Anterior cingulate cortex (tissue), 58 donors: ENCODE data around the gene LDB2.
A peak's percentile ranks its signal among the peaks of the same experiment; 100 is the strongest.

Source experiments
- DNase-seq, 58 donors: peaks; one replicate each; lab custom pipeline; 2025; lab: John Stamatoyannopoulos, UW

The LDB2 gene

DNA sequence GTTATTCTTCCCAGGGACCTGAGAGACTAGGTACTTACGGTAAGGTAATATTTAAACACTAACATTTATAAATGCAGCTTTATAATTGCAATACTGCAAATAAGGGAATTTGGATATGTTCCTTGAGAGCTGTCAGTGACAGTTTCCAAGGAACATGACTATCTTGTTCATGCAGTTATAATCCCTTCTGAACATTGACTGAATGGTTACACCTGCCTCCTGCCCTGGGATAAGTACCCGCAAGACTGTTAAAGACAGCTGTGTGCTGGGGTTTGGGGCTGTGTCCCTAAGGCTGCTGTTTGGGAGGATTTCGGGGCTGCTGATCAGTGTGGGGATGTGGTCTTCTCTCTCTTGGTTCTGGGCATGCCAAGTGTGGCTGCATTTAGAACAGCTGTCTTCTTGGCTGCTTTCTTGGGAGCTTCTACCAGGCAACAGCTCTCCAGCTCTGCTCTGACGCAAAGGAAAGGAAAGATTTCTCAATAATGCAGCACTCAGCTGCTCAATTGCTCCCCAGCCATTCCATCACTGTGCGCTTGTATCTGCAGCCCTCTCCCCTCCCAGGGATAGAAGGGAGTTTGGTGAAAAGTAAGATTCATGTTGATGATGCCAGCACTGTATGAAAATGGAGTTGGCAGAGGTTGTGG, 373.4 kb downstream of the LDB2 start:
- DNase-seq, result peak in 9 of 58 donors; percentile 4 to 46 (median 16)

DNA sequence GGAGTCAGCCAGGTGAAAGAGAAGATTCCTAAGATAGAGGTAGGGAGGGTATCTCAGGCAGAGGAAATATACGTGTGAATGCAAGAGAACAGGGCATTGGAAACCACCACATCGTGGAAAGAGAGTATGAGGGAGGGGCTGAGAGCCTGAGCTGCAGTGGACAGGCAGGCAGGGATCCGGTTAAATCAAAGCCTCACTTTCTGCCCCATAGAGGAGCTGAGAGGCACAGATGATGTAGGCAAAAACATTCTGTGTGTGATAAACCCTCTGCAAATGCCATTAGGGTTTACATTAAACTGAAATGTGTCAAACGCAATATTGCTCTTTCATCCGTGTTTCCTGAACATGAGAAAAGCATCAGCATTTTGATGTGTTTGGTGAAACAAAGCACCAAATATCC, 374.0 kb downstream of the LDB2 start:
- no peak for DNase-seq

- DNase-seq, result peak in 2 of 58 donors; percentile 5 to 37
Measured at GRCh38 chr4:16523526-16523925, 374.9 kb downstream of the LDB2 start.

- no peak for DNase-seq
Measured at GRCh38 chr4:16521156-16521915, 377.1 kb downstream of the LDB2 start.

- DNase-seq, result peak in 54 of 58 donors; percentile 2 to 90 (median 60)
Measured at GRCh38 chr4:16516796-16517439, 381.5 kb downstream of the LDB2 start.

- DNase-seq, result no peak
Measured at GRCh38 chr4:16513876-16514275, 384.6 kb downstream of the LDB2 start.

DNA sequence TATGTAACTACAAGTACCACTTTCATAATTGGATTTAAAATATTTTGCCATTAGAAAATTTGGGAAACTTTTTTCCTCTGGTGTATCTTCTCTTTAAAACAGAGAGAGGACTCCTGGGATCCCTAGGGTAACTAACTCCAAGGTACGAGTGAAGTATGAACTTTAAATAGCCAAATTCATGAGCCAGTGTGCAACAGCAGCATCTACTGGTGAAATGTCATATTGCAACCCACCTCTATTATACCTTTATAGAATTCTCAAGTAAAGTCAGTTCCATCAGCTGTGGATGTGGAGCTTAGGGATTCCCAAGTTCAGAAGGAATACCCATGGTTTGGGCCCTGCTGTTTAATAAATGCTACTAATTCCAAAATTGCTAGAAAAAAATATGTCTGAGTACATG, 389.5 kb downstream of the LDB2 start:
- no peak for DNase-seq

GRCh38 chr4:16505726-16506125, 392.7 kb downstream of the LDB2 start:
- no peak for DNase-seq

GRCh38 chr4:16505267-16505666, 393.2 kb downstream of the LDB2 start:
- no peak for DNase-seq

DNA sequence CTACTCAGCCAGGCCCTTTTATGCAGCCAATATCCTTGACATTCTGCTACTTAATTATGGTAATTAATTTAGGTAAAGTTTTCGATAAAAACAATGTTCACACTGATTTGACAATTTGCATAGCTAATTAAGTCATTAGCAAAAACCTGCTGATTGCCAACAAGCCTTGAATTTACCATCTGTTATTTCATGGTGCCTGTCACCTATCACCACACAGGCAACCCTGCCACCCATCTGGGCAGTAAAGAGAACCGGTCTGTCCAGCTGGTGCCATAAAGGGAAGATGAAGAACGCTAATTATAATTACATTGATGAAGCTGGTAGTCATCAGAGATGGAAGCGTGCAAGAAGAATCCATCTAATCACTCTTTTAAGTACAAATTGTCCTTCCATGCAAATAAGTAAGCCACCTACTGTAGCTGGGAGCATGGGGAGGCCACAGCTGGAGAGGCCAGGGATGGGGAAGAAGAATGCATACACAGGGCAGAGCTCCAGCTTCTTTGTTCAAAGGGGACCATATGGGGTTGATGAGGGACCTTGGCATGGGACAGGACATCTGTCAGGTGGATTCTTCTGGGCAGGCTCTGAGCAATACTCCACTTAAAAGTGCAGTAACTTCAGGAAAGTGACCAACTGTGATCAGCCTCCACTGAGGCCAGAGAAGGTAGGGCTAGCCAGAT, 394.9 kb downstream of the LDB2 start:
- no peak for DNase-seq

DNA sequence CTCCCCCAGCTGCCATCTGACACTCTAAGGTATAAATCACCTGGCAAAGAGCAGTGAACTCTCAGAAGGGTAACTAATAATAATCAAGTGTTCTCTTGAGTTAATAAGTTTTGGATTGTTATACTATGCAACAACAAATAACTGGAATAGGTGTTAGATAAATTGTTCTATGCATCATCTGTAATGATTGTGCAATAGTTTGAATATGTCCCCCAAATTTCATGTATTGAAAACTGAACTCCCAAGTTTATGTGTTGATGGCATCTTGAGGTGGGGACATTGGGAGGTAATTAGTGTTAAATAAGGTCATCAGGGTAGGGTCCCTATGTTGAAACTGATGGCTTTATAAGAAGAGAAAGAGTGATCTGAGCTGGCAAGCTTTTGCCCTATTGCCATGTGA, 399.5 kb downstream of the LDB2 start:
- DNase-seq, result no peak

- peak in 27 of 58 donors; percentile 2 to 69 (median 16) for DNase-seq
Measured at GRCh38 chr4:16496501-16496900, 401.9 kb downstream of the LDB2 start.

- DNase-seq, result no peak
Measured at GRCh38 chr4:16492872-16493271, 405.6 kb downstream of the LDB2 start.

- DNase-seq, result no peak
Measured at GRCh38 chr4:16489226-16489625, 409.2 kb downstream of the LDB2 start.

GRCh38 chr4:16488084-16488483, 410.4 kb downstream of the LDB2 start:
- no peak for DNase-seq

DNA sequence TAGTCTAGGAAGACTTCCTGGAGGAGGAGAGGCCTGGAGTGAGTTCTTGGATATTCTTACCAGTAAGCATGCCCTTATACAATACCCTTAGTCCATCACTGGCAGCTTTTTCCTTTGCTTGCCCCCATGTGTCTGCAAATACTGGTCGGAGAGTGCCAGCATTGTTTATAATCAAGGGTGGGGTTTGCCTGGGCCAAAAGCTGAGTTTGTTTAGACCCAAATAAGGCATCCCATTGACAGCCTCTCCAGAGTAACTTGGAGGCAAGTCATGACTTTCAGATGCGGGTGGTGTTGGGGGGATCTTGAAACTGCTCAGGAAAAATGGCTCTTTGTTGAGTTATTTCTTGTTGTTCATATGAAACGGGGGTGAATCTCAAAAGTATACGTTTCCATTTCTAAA, 413.7 kb downstream of the LDB2 start:
- no peak for DNase-seq

DNA sequence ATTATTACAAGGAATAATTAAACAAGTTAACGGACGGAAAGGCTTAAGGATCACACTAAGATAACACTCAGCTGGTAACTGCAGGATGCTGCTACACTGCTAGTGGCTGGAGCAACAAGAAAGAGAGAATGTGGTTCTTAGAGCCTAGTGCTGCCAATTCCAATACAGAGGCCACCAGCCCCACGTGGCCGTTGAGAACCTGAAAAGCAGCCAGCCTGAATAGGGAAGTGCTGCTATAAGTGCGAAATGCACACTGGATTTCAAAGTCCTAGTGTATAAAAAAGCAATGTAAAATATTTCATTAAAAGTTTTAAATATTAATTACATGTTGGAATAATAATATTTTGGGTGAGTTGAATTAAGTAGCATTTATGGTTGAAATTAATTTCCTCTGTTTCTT, 414.9 kb downstream of the LDB2 start:
- no peak for DNase-seq

GRCh38 chr4:16480011-16480410, 418.4 kb downstream of the LDB2 start:
- DNase-seq, result no peak

DNA sequence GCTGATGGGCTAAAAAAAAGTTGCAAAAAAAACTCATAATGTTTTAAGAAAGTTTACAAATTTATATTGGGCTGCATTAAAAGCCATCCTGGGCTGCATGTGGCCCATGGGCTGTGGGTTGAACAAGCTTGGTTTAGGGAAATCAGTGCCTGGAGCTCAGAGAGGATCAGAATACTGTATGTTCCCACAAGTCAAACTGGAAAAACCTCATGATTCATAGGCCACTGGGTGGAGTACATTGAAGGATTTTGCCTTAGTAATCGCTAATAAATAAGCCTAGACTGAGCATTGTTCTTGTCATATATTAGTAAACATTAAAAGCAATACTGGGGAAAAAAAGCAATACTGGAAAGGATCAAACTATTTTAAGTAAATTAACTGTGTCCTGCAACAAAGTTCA, 425.9 kb downstream of the LDB2 start:
- no peak for DNase-seq

DNA sequence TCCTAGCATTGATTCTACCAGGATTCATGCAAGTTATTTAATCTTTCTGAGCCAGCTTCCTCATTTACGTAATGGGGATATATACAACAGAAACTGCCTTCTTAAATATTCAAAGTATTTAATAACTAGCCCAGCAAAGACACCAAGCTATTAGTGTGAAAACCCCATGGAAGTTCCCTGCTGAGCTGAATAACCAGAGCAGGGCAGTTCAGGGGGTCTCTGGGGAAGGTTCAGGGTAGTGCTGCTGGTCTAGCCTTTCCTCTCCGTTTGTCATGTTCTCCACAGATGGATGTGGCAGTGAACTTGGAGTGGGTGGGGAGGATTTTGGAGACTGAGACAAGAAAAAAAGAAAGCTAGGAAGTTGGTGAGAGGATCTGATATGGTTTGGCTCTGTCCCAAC, 431.4 kb downstream of the LDB2 start:
- no peak for DNase-seq

- no peak for DNase-seq
Measured at GRCh38 chr4:16466581-16466980, 431.9 kb downstream of the LDB2 start.
